NCI-H82 treated with DMSO at 0.1 percent for 48 hours (cell line): ENCODE measurements around the gene CD79B.
"Not testable (repeated sequence)": the region's sequence is repeated elsewhere in the genome, so short reads cannot be mapped to it uniquely, and the experiment has no call there.

Experiments used
- DNase-seq: peaks from one replicate; lab custom pipeline; 2025; ENCODE audit not compliant: unreplicated experiment; lab: John Stamatoyannopoulos, UW

CD79B gene

GRCh38 chr17:63934183-63935112, 2.3 kb upstream of the CD79B start:
- DNase-seq, result no peak

GRCh38 chr17:63933598-63933997, 1.5 kb upstream of the CD79B start:
- DNase-seq, result no peak

DNA sequence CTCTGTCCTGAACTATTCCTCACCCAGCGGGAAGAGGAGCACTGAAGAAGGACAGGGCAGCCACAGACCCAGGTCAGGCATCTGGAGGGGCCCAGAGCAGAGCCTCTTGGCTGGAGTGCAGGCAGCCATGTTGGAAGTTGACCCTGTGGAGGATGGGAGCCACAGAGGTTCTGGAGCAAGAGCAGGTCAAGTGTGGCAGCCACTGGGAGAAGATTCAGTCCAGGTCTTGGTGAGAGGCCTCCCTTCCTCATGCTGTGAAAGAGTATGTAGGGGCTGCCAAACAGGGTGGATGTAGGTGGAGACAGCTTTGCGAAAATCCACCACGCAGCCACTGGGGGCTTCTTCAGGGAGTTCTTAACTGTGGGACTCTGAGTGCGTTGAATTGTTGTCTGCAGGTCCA, 590 bp upstream of the CD79B start:
- DNase-seq, result no peak

DNA sequence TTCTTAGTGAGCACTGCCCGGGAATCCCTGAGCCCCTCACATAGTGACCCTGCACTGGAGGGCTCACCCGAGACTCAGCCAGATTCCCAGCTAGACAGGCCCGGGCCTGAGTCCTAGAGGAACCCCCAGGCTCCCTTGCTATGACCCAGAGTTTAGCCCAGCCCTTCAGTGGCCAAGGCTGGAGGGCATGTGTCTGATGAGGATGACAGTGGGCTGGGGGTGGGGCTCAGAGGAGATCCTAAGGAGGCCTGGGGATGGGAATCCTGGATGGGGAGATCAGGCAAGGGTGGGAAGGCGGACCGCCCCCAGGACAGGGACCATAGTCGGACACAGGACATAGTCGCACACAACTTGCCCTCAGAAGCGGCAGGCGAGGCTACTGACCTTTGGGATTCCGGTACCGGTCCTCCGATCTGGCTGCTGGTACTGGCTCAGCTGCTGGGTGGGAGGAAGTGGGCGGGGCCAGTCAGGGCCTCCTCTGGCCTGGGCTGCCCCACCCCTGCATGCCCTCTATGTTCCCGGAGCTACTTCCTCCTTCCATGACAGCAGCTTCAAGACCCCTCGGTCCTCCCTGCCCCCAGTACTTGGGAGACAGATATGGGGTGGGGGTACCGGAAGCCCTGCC, 1.1 kb downstream of the CD79B start:
- DNase-seq, result no peak

GRCh38 chr17:63929860-63930766, 2.0 kb downstream of the CD79B start:
- DNase-seq, result no peak

DNA sequence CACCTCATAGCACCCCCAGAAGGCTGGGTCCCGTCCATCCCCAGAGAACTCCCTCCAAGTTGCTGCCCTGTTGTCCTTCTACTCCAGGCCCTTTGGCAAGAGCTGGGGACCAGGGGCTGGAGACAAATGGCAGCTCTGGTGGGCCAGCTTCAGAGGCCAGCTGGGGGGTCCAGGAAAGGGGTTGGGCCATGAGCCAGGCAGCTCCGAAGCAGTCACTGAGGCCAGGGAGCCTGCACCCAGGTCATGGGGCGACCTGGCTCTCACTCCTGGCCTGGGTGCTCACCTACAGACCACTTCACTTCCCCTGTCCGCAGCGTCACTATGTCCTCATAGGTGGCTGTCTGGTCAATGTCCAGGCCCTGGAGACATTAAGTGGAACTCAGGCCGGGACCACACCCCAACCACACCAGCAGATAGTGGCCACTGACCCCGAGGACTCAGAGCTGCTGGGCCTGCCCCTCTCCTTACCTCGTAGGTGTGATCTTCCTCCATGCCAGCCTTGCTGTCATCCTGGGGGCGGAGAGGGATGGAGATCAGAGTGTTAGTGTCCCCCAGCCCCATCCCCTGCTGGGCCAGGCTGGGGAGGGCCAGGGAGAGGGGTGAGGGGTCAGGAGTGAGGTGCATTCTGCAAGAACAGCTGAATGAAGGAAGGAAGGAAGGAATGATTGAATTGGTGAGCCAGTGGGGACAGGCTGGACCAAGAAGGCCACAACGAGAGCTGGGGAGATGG, 3.0 kb downstream of the CD79B start:
- DNase-seq, result no peak

DNA sequence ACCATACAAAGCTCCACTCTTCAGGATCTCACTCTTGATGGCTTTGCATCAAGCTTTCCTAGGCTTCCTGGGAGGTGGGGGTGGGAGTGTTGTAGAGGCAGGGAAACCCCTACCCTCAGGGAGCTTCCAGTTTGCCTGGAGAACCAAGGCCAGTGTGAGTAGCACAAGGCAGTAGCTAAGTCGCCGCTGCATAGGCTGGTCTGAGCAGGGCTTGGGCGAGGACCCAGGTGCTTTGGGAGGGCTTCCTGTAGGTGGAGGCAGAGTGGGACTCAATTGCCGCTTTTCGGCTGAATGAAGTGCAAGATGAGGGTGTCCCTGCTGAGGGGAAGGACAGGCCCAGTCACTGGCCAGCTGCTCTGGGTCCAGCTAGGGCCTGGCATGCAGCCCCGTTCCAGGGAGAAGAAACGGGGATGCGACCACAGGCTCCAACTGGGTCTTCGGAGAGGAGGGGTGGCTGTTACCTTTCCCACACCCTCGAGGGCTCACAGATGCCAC, 3.9 kb downstream of the CD79B start:
- no peak for DNase-seq

- no peak for DNase-seq
Measured at GRCh38 chr17:63927464-63928171, 4.5 kb downstream of the CD79B start.

DNA sequence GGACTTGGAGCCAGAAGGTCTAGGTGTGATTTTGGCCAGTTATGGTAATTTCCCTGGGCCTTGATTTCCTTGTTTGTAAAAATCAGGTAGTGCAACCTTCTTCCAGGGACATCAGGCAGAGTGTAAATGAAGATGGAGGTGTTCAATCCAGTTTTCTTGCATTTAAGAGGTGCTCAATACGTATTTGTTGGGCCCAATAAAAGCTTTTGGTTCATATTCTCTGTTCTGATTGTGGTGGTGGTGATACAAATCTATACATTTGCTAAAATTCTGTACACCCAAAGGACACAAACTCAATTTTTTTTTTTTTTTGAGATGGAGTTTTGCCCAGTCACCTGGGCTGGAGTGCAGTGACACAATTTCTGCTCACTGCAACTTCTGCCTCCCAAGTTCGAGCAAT, 6.0 kb downstream of the CD79B start:
- no peak for DNase-seq

DNA sequence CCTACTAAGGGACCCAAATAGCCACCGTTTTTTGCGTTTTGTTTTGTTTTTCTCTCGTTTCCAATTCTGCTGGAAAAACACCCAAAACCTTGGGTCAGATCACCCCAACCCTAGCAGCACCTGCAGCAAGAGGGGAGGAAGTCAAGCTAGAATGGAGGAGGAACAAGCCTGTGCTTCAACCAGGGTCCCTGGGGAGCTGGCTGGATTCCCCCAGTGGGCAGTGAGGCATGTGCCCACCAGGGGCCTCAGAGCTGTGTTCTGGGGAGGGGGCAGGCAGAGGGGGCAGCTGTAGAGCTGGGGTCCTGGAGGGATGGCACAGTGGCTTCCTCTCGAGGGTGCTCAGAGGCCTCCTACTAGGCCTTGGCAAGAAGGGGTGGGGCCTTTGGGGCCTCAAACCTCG, 6.5 kb downstream of the CD79B start:
- no peak for DNase-seq

GRCh38 chr17:63922402-63922801, 9.7 kb downstream of the CD79B start:
- DNase-seq, result not testable (repeated sequence)

GRCh38 chr17:63920779-63921178, 11.4 kb downstream of the CD79B start:
- DNase-seq, result not testable (repeated sequence)

DNA sequence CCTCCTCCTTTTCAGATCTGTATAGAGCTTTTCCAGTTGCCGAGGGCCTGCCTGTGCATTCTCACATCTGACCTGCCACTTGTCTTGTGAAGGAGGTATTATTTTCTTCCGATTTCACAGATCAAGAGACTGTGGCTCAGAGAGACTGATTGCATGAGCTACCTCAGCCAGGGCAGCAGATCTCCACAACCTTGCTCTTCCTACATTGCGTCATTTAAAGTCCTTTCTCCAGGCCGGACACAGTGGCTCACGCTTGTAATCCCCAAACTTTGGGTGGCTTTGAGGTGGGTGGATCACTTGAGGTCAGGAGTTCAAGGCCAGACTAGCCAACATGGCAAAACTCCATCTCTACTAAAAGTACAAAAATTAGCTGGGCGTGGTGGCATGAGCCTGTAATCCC, 12.1 kb downstream of the CD79B start:
- not testable (repeated sequence) for DNase-seq

- peak; percentile 7 for DNase-seq
Measured at GRCh38 chr17:63919311-63919723, 12.8 kb downstream of the CD79B start.

DNA sequence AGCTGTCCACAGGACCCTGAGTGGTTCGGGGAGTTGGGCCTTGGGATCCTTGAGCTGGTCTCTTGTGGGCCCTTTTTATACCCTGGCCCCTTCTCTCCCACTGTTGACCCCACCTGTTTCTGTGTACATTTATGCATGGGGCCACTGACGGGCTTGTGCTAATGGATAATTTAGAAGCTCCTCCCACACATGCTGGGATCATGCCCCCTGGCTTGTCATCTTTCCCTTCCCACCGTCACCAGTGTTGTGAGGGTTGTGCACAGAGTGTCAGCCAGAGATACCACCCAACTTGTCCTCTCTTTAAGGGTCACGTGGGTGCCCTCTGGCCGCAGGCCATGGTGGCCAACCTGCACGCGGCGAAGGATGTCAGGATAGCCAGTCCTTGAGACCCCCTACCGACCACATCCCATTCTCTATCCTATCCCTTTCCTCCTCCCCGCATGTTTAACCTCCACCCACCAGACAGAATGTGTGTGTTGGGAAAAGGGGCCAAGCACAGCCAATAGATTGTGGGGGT, 13.3 kb downstream of the CD79B start, which contains the start of gene GH1:
Gene GH1 (minus strand): TSS at position 51 of the 517 bp plus-strand sequence. CDS start 63 bp downstream, outside the sequence.
- not testable (repeated sequence) for DNase-seq

DNA sequence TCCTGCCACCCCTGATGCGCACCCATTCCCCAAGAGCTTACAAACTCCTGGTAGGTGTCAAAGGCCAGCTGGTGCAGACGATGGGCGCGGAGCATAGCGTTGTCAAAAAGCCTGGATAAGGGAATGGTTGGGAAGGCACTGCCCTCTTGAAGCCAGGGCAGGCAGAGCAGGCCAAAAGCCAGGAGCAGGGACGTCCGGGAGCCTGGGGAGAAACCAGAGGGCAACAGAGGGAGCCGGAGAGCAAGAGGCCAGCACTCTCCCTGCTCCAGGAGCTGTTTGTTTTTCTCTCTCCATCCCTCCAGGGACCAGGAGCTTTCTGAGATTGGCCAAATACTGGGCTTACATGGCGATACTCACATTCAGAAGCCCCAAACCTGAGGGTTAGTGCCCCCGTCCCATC, 13.8 kb downstream of the CD79B start:
- DNase-seq, result no peak

DNA sequence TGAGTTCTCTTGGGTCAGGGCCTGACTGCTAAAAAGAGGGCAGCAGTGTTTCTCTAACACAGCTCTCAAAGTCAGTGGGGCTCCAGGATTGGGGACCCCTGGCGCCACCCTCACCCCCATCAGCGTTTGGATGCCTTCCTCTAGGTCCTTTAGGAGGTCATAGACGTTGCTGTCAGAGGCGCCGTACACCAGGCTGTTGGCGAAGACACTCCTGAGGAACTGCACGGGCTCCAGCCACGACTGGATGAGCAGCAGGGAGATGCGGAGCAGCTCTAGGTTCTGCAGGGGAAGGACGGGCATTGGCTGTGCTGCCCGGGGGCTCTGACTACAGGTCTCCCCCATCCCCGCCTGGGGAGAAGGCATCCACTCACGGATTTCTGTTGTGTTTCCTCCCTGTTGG, 14.5 kb downstream of the CD79B start:
- DNase-seq, result no peak

GRCh38 chr17:63917206-63917605, 14.9 kb downstream of the CD79B start:
- DNase-seq, result not testable (repeated sequence)

- DNase-seq, result no peak
Measured at GRCh38 chr17:63916566-63917185, 15.5 kb downstream of the CD79B start.
